Astrocyte (in vitro differentiated cells and primary cell): ENCODE results near the gene MBNL1. TPM values are rescaled to one million over a fixed set of nuclear protein-coding genes. Genes with fewer than 3 reads are reported as not detected.

Experiments used
- DNase-seq: peaks from one replicate; pipeline ENCODE4 v3.0.0-alpha.2; 2010; ENCODE audit warnings: low read depth
- FAIRE-seq: peaks from 2 replicates; lab custom pipeline; 2011; peaks lifted over from hg19 to GRCh38; lab: Jason Lieb, UNC
- H2AFZ ChIP-seq: 2 replicates; pipeline ENCODE4 v1.6.0; 2012; ENCODE audit warnings: low read depth, low read length, inconsistent platforms
- H3K27ac ChIP-seq: 2 replicates; pipeline ENCODE4 v1.5.1; 2011; ENCODE audit warnings: low read depth, low read length, inconsistent platforms
- H3K27me3 ChIP-seq: 2 replicates; pipeline ENCODE4 v1.6.0; 2011; ENCODE audit warnings: low read length, inconsistent platforms; ENCODE audit not compliant: insufficient read depth
- H3K36me3 ChIP-seq: 2 replicates; pipeline ENCODE4 v1.5.1; 2011; ENCODE audit warnings: low read length, inconsistent platforms; ENCODE audit not compliant: insufficient read depth
- H3K4me1 ChIP-seq: 2 replicates; pipeline ENCODE4 v1.5.1; 2011; ENCODE audit warnings: low read length, inconsistent platforms; ENCODE audit not compliant: insufficient read depth
- H3K4me2 ChIP-seq: 2 replicates; pipeline ENCODE4 v1.6.0; 2012; ENCODE audit warnings: low read length, inconsistent platforms
- H3K4me3 ChIP-seq: 2 replicates; pipeline ENCODE4 v1.5.1; 2011; ENCODE audit warnings: low read depth, mild to moderate bottlenecking, low read length, inconsistent platforms; ENCODE audit not compliant: insufficient read depth
- H3K79me2 ChIP-seq: 2 replicates; pipeline ENCODE4 v1.6.0; 2012; ENCODE audit warnings: mild to moderate bottlenecking, low read length, inconsistent platforms; ENCODE audit not compliant: insufficient read depth
- H3K9ac ChIP-seq: 2 replicates; pipeline ENCODE4 v1.6.0; 2012; ENCODE audit warnings: mild to moderate bottlenecking, low read length, inconsistent platforms
- H3K9me3 ChIP-seq: 2 replicates; pipeline ENCODE4 v1.5.1; 2012; ENCODE audit warnings: low read depth, mild to moderate bottlenecking, low read length, inconsistent platforms; ENCODE audit not compliant: insufficient read depth
- H4K20me1 ChIP-seq: 2 replicates; pipeline ENCODE4 v1.6.0; 2012; ENCODE audit warnings: low read length, inconsistent platforms; ENCODE audit not compliant: insufficient read depth
- H3K27ac Mint-ChIP-seq: one replicate; pipeline ENCODE4 v1.8.0; 2021; ENCODE audit warnings: mild to moderate bottlenecking, mixed read lengths; ENCODE audit not compliant: unreplicated experiment
- H3K27me3 Mint-ChIP-seq: one replicate; pipeline ENCODE4 v1.8.0; 2021; ENCODE audit warnings: low read depth, mixed read lengths; ENCODE audit not compliant: unreplicated experiment
- H3K36me3 Mint-ChIP-seq: one replicate; pipeline ENCODE4 v1.8.0; 2021; ENCODE audit warnings: low read depth, mixed read lengths; ENCODE audit not compliant: unreplicated experiment
- H3K4me1 Mint-ChIP-seq: one replicate; pipeline ENCODE4 v1.8.0; 2021; ENCODE audit warnings: low read depth, mixed read lengths; ENCODE audit not compliant: unreplicated experiment
- H3K4me3 Mint-ChIP-seq: one replicate; pipeline ENCODE4 v1.8.0; 2021; ENCODE audit warnings: mild to moderate bottlenecking, moderate library complexity, mixed read lengths; ENCODE audit not compliant: unreplicated experiment
- H3K9me3 Mint-ChIP-seq: one replicate; pipeline ENCODE4 v1.8.0; 2021; ENCODE audit warnings: mild to moderate bottlenecking, mixed read lengths; ENCODE audit not compliant: unreplicated experiment
- EZH2 ChIP-seq: IDR thresholded peaks from 2 replicates; pipeline ENCODE4 v1.6.1; 2012; ENCODE audit warnings: mild to moderate bottlenecking, low read length, inconsistent platforms; ENCODE audit not compliant: insufficient read depth
- total RNA-seq: library from RNA; stranded (reverse); gene quantifications from 2 replicates; pipeline ENCODE4 v1.2.1, GENCODE V29; 2021
- TF ChIP-seq, protein P1 (sequence below): IDR thresholded peaks from 2 replicates; pipeline ENCODE4 v1.5.1; 2011; ENCODE audit warnings: low read depth, mild to moderate bottlenecking, inconsistent platforms, low read length, moderate library complexity; ENCODE audit not compliant: insufficient read depth

Gene MBNL1
- total RNA-seq, 1 donor from 2014 or later, result 93.1 TPM

DNA sequence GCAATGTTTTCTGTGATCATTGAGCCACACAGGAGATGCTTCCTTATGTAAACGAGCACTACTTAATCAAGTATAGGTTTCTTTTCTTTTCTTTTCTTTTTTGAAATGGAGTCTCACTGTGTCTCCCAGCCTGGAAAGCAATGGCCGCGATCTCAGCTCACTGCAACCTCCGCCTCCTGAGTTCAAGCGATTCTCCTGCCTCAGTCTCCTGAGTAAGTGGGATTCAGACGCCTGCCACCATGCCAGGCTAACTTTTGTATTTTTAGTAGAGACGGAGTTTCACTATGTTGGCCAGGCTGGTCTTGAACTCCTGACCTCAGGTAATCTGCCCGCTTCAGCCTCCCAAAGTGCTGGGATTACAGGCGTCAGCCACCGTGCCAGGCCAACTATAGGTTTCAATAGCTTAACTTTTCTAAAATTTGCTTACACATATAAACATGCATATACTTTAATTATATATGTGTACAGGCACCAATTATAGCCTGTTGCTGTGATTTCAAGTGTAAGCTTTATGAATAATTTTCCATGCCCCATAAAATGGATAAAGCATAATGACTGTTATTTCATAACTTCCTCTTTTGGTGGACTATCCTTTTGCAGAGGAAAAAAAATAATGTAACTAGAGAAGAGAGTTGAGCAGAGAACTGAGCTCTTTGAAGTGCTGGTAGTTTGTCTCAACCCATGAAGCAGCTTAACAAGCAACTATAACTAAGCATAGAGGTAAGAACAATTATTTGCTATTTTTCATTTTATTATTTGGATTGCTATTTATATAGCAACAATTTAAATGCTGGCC is 24.8 kb upstream of the MBNL1 start:
- Histone ChIP-seq H4K20me1 (no peaks in the 10 kb centered on the region), H3K9me3 (no peaks in the 10 kb centered on the region), H3K27me3 (no peaks in the 10 kb centered on the region), H3K9ac (no peak overlapping the region), H3K79me2 (no peaks in the 10 kb centered on the region), H3K27ac (no peak overlapping the region), H3K36me3 (no peaks in the 10 kb centered on the region), H3K4me1 (no peaks in the 10 kb centered on the region), H2AFZ (no peak overlapping the region), H3K4me3 (no peak overlapping the region), H3K4me2 (no peak overlapping the region)
- no peaks in the 10 kb centered on the region for H3K36me3 Mint-ChIP-seq
- TF ChIP-seq EZH2, result no peak
- TF ChIP-seq, protein P1, sequence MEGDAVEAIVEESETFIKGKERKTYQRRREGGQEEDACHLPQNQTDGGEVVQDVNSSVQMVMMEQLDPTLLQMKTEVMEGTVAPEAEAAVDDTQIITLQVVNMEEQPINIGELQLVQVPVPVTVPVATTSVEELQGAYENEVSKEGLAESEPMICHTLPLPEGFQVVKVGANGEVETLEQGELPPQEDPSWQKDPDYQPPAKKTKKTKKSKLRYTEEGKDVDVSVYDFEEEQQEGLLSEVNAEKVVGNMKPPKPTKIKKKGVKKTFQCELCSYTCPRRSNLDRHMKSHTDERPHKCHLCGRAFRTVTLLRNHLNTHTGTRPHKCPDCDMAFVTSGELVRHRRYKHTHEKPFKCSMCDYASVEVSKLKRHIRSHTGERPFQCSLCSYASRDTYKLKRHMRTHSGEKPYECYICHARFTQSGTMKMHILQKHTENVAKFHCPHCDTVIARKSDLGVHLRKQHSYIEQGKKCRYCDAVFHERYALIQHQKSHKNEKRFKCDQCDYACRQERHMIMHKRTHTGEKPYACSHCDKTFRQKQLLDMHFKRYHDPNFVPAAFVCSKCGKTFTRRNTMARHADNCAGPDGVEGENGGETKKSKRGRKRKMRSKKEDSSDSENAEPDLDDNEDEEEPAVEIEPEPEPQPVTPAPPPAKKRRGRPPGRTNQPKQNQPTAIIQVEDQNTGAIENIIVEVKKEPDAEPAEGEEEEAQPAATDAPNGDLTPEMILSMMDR, result no peak
- no peaks in the 10 kb centered on the region for H3K9me3 Mint-ChIP-seq
- H3K27ac Mint-ChIP-seq, result no peak overlapping the region
- no peak for FAIRE-seq
- H3K27me3 Mint-ChIP-seq, result no peaks in the 10 kb centered on the region
- no peak overlapping the region for H3K4me3 Mint-ChIP-seq
- no peak for DNase-seq
- peaks cover 8% of the 10 kb centered on the region for H3K4me1 Mint-ChIP-seq

DNA sequence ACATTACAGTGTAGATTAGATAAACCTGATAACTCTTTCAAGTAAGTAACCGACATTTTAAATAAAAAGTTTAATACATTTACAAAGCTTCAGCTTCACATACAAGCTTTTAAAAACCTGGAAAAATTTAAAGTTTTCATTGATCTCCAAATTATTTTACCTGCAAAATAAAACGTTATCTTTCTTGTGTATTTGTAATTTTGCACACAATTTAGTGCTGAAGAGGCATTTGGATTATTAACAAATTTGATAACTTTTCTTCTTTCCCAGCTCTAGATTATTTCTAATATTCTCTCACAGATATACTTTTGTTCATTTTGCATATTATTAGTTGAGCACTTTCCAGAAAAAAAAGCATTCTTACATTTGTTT is 24.2 kb upstream of the MBNL1 start:
- no peaks in the 10 kb centered on the region for H3K27me3 ChIP-seq
- H3K4me2 ChIP-seq, result no peak overlapping the region
- H3K4me1 ChIP-seq, result no peaks in the 10 kb centered on the region
- H3K4me3 ChIP-seq, result no peak overlapping the region
- no peaks in the 10 kb centered on the region for H3K79me2 ChIP-seq
- no peaks in the 10 kb centered on the region for H3K9me3 ChIP-seq
- no peak for TF ChIP-seq EZH2
- Mint-ChIP-seq H3K4me1 (peaks cover 8% of the 10 kb centered on the region), H3K4me3 (no peak overlapping the region), H3K27me3 (no peaks in the 10 kb centered on the region), H3K36me3 (no peaks in the 10 kb centered on the region), H3K9me3 (no peaks in the 10 kb centered on the region), H3K27ac (no peak overlapping the region)
- H3K27ac ChIP-seq, result no peak overlapping the region
- H3K9ac ChIP-seq, result no peak overlapping the region
- no peak overlapping the region for H2AFZ ChIP-seq
- no peaks in the 10 kb centered on the region for H4K20me1 ChIP-seq
- H3K36me3 ChIP-seq, result no peaks in the 10 kb centered on the region
- FAIRE-seq (no peak), DNase-seq (no peak)

DNA sequence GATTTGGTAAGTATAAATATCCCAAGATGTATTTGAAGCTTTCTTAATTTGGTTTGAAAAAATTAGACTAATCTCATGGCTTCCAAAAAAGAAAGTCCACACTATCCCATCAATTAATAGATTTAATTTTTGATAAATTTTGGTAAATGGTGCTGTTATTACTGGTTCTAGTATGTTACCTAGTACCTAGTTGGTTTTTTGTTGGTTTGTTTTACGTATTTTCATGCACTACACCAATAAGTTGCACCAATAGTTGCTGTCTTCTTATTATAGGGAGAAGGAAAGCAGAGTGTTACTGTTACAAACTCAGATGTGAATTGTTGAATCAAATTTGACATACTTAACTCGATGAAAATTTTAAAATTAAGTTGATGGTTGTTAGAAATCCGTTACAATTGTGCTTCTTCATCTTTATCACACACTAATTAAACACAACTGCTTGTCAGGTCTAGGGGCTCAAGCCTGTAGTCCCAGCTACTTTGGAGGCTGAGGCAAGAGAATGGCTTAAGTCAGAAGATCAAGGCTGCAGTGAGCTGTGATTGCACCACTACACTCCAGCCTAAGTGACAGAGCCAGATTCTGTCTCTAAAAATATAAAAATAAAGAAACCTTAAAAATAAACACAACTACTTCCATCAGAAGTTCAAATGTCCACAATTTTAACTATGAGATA is 23.1 kb upstream of the MBNL1 start:
- H3K4me1 Mint-ChIP-seq, result peaks cover 5% of the 10 kb centered on the region
- Histone ChIP-seq H2AFZ (no peak overlapping the region), H3K36me3 (no peaks in the 10 kb centered on the region), H3K27me3 (no peaks in the 10 kb centered on the region), H3K79me2 (no peaks in the 10 kb centered on the region), H3K27ac (no peak overlapping the region), H3K9ac (no peak overlapping the region), H4K20me1 (no peaks in the 10 kb centered on the region), H3K4me3 (no peak overlapping the region), H3K4me2 (no peak overlapping the region), H3K9me3 (no peaks in the 10 kb centered on the region), H3K4me1 (no peaks in the 10 kb centered on the region)
- DNase-seq (no peak), FAIRE-seq (no peak)
- H3K4me3 Mint-ChIP-seq, result no peak overlapping the region
- H3K36me3 Mint-ChIP-seq, result no peaks in the 10 kb centered on the region
- H3K9me3 Mint-ChIP-seq, result no peaks in the 10 kb centered on the region
- no peak for TF ChIP-seq EZH2
- TF ChIP-seq, protein P1, result no peak
- H3K27me3 Mint-ChIP-seq, result no peaks in the 10 kb centered on the region
- H3K27ac Mint-ChIP-seq, result no peak overlapping the region
